GM18508 (cell line): ENCODE results near the gene PTGER3.

Experiments used
- ATAC-seq: cut with Tn5 transposase; IDR thresholded peaks from one replicate; pipeline ENCODE4 v1.9.1; 2021; ENCODE audit warnings: moderate number of reproducible peaks; ENCODE audit not compliant: insufficient read depth, unreplicated experiment

Gene PTGER3

GRCh38 chr1:71053758-71054157 is 6.1 kb upstream of the PTGER3 start:
- ATAC-seq = no peak

GRCh38 chr1:71053146-71053545 is 5.5 kb upstream of the PTGER3 start:
- ATAC-seq = no peak

GRCh38 chr1:71049951-71050598 is 2.5 kb upstream of the PTGER3 start:
- ATAC-seq = peak; percentile 71

- no peak for ATAC-seq
Observed at GRCh38 chr1:71046891-71047634, 553 bp downstream of the PTGER3 start.

GRCh38 chr1:71045463-71046028 is 2.1 kb downstream of the PTGER3 start:
- ATAC-seq = no peak

- no peak for ATAC-seq
Observed at GRCh38 chr1:71044833-71045232, 2.8 kb downstream of the PTGER3 start.

- ATAC-seq = no peak
Observed at GRCh38 chr1:71043065-71043464, 4.6 kb downstream of the PTGER3 start.

GRCh38 chr1:71041806-71042205 is 5.8 kb downstream of the PTGER3 start:
- ATAC-seq = no peak

- ATAC-seq = no peak
Observed at GRCh38 chr1:71039661-71040262, 7.9 kb downstream of the PTGER3 start.

GRCh38 chr1:71038942-71039341 is 8.7 kb downstream of the PTGER3 start:
- no peak for ATAC-seq

- ATAC-seq = no peak
Observed at GRCh38 chr1:71037829-71038620, 9.6 kb downstream of the PTGER3 start.

GRCh38 chr1:71037066-71037465 is 10.6 kb downstream of the PTGER3 start:
- ATAC-seq = no peak

- no peak for ATAC-seq
Observed at GRCh38 chr1:71033136-71033535, 14.5 kb downstream of the PTGER3 start.

- no peak for ATAC-seq
Observed at GRCh38 chr1:71031426-71031825, 16.2 kb downstream of the PTGER3 start.

- ATAC-seq = no peak
Observed at GRCh38 chr1:71030026-71030425, 17.6 kb downstream of the PTGER3 start.

GRCh38 chr1:71028981-71029380 is 18.6 kb downstream of the PTGER3 start:
- no peak for ATAC-seq

GRCh38 chr1:71027991-71028390 is 19.6 kb downstream of the PTGER3 start:
- no peak for ATAC-seq

GRCh38 chr1:71026093-71026492 is 21.5 kb downstream of the PTGER3 start:
- no peak for ATAC-seq

- ATAC-seq = no peak
Observed at GRCh38 chr1:71023515-71023914, 24.1 kb downstream of the PTGER3 start.

GRCh38 chr1:71019233-71019969 is 28.2 kb downstream of the PTGER3 start:
- ATAC-seq = no peak
